ENCODE data around the gene PPDPF. TPM values are rescaled to one million over a fixed set of nuclear protein-coding genes. Genes with fewer than 3 reads are reported as not detected.
A peak's percentile ranks its signal among the peaks of the same experiment; 100 is the strongest.

The PPDPF gene, protein sequence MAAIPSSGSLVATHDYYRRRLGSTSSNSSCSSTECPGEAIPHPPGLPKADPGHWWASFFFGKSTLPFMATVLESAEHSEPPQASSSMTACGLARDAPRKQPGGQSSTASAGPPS
- total RNA-seq (2022): 511 and 634 TPM in 2 replicates
- percentile 90 among the genes with signal in this experiment for Bru-seq, nascent RNA
- BruChase-seq, experiment 1, labeled RNA remaining after a 2-hour chase: percentile 93 among the genes with signal in this experiment
- BruChase-seq, experiment 2, labeled RNA remaining after a 6-hour chase: percentile 96 among the genes with signal in this experiment
- long read RNA-seq, transcript PPDPF-202 (4 exons, 868 nt): major isoform, 143 of 166 reads
- long read RNA-seq, transcript PPDPF-204 (3 exons, 478 nt): minor isoform, 9 of 166 reads
- long read RNA-seq, partial matches to known transcripts: 10 of 166 reads
- long read RNA-seq, other reads (novel, unspliced or antisense): 3 of 166 reads

DNA sequence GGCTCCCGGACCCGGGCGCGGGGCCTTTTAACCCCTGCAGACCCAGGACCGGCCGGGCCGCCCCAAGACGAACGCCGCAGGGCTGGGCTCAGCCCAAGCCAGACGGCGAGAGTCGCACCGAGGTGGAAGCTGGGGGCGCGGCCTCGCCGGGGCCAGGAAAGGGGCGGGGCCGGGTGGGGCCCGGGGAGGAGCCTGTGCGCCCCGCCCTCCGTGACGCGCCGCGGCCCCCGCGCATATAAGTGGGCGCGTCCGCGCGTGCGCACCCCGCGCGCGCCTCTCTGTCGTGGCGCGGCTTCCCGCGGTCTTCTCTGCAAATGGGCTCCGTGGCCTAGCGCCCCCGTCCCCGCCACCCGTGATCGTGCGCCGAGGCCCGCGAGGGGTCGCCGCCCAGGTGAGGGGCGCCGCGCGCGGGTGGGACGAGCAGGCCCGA lies at the start of gene PPDPF:
Gene PPDPF, plus strand, starts transcription at position 262 of the 430 bp plus-strand sequence. CDS start 544 bp downstream, outside the sequence.
- Mint-ChIP-seq H3K4me3 (ENCODE audit: unreplicated experiment) (peak within 1 kb of the TSS; percentile 92), H3K27me3 (ENCODE audit: insufficient read depth, unreplicated experiment) (no peaks in the 10 kb centered on the region), H3K4me1 (ENCODE audit: low read depth, unreplicated experiment) (no peaks in the 10 kb centered on the region), H3K27ac (ENCODE audit: unreplicated experiment) (peak within 1 kb of the TSS; percentile 95), H3K36me3 (ENCODE audit: insufficient read depth, unreplicated experiment) (peaks cover 64% of the 10 kb centered on the region), H3K9me3 (ENCODE audit: unreplicated experiment) (no peaks in the 10 kb centered on the region)
- no TSS peak for BruUV-seq (replicated peaks)
- no peaks in the 10 kb centered on the region for H3K27me3 ChIP-seq (replicated peaks; ENCODE audit: control insufficient read depth, insufficient read depth, low read length)
- TF ChIP-seq, protein P1, sequence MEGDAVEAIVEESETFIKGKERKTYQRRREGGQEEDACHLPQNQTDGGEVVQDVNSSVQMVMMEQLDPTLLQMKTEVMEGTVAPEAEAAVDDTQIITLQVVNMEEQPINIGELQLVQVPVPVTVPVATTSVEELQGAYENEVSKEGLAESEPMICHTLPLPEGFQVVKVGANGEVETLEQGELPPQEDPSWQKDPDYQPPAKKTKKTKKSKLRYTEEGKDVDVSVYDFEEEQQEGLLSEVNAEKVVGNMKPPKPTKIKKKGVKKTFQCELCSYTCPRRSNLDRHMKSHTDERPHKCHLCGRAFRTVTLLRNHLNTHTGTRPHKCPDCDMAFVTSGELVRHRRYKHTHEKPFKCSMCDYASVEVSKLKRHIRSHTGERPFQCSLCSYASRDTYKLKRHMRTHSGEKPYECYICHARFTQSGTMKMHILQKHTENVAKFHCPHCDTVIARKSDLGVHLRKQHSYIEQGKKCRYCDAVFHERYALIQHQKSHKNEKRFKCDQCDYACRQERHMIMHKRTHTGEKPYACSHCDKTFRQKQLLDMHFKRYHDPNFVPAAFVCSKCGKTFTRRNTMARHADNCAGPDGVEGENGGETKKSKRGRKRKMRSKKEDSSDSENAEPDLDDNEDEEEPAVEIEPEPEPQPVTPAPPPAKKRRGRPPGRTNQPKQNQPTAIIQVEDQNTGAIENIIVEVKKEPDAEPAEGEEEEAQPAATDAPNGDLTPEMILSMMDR (IDR thresholded peaks at IDR 0.05; ENCODE audit: insufficient read depth in 1 of 2, low read depth in 1 of 2, low read length in 1 of 2, severe bottlenecking in 1 of 2, unreplicated experiment in 1 of 2): no peak
- peak within 1 kb of the TSS; percentile 97 for H3K4me3 ChIP-seq (ENCODE audit: low read depth, low read length)
- CTCF ChIA-PET: interaction anchor here (0.5 to 2.5 kb wide), 19 partner anchors 9 to 1653 kb away, joined by 3 to 20 read pairs (median 5); partner anchors contain the start of gene ARFGAP1
- POLR2A ChIA-PET: interaction anchor here (0.5 to 2.4 kb wide), 39 partner anchors 8 to 1221 kb away, joined by 3 to 21 read pairs (median 4); partner anchors contain the start of genes ARFGAP1, ARFRP1, HELZ2 and PRPF6
- peaks cover 14% of the 10 kb centered on the region for H3K4me1 ChIP-seq
- intact Hi-C loops (cut with micrococcal nuclease; ENCODE audit: unreplicated experiment): loop anchor here (1.0 kb wide), 1 partner anchor 24 kb away; no protein-coding TSS in a partner anchor
- DNase-seq: peak in 1 of 2 experiments; percentile 90
- H3K36me3 ChIP-seq (ENCODE audit: control insufficient read depth, insufficient read depth, low read length): peaks cover 19% of the 10 kb centered on the region
- H3K9me3 ChIP-seq: peaks cover 17% of the 10 kb centered on the region

DNA sequence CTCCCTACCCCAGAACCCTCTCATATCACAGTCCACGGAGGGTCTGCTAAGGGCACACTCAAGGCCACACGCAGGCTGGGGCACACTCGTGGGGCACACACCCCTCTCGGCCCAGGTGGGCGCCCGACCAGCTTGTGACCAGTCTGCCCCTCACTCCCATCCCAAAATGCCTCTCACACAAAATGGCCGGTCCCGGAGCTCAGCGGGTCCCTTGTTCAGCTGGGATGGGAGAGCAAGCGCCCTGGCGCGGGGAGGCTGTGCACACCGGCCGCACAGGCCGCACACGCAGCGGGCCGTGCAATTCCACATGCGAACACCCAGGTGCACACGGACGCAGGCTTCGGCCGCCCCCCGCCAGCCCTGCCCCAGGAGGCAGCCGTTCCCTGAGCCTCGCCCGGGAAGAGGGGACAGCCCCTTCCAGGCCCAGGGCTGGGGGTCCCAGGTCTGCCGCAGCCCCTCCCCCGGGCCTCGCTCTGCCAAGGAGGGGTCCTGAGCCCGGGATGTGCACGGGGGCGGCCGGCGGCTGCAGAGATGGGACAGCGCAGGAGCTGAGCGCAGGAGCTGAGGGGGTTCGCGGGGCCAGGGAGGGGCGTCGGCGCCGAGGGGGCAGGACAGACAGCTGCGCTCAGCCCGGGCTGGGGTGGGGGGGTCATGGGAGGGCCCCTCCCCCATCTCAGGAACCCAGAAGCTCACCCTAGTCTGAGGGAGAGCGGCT lies 49.4 kb upstream of the PPDPF start:
- POLR2A ChIA-PET: no interaction called here
- peaks cover 6% of the 10 kb centered on the region; the same call in 1 of the 2 replicates for H3K4me1 ChIP-seq
- BruUV-seq (replicated peaks): no TSS peak
- H3K27ac Mint-ChIP-seq (ENCODE audit: unreplicated experiment): no peak overlapping the region
- intact Hi-C loops (cut with micrococcal nuclease; ENCODE audit: unreplicated experiment): no loop called here
- peaks cover 4% of the 10 kb centered on the region for H3K36me3 Mint-ChIP-seq (ENCODE audit: insufficient read depth, unreplicated experiment)
- peaks cover 52% of the 10 kb centered on the region for H3K27me3 Mint-ChIP-seq (ENCODE audit: insufficient read depth, unreplicated experiment)
- no peak overlapping the region for H3K4me3 ChIP-seq (ENCODE audit: low read depth, low read length)
- H3K4me3 Mint-ChIP-seq (ENCODE audit: unreplicated experiment): peak overlapping the region; percentile 31
- peaks cover 3% of the 10 kb centered on the region for H3K27me3 ChIP-seq (replicated peaks; ENCODE audit: control insufficient read depth, insufficient read depth, low read length)
- TF ChIP-seq, protein P1 (IDR thresholded peaks at IDR 0.05; ENCODE audit: insufficient read depth in 1 of 2, low read depth in 1 of 2, low read length in 1 of 2, severe bottlenecking in 1 of 2, unreplicated experiment in 1 of 2): no peak
- no peaks in the 10 kb centered on the region for H3K4me1 Mint-ChIP-seq (ENCODE audit: low read depth, unreplicated experiment)
- H3K9me3 ChIP-seq: no peaks in the 10 kb centered on the region
- DNase-seq: no peak
- H3K36me3 ChIP-seq (ENCODE audit: control insufficient read depth, insufficient read depth, low read length): no peaks in the 10 kb centered on the region
- CTCF ChIA-PET: interaction anchor here (0.6 kb wide), 3 partner anchors 171 to 720 kb away, joined by 3 to 5 read pairs (median 5); no protein-coding TSS in a partner anchor
- H3K9me3 Mint-ChIP-seq (ENCODE audit: unreplicated experiment): no peaks in the 10 kb centered on the region

DNA sequence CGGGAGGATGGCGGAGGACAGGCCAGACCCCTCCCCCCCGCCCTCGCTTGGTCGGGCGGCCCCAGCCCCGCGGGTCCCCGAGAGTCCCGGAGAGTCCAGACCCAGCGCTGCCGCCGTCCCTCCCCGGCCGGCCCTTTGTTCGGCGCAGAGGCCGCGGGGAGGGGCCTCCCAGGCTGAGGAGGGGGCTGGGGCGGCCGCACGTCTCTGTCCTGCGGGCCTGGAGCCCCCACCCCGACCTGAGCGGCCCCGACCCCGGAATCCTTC lies 48.9 kb upstream of the PPDPF start:
- BruUV-seq (replicated peaks): no TSS peak
- TF ChIP-seq, protein P1 (IDR thresholded peaks at IDR 0.05; ENCODE audit: insufficient read depth in 1 of 2, low read depth in 1 of 2, low read length in 1 of 2, severe bottlenecking in 1 of 2, unreplicated experiment in 1 of 2): no peak
- no peak for DNase-seq
- Mint-ChIP-seq H3K27ac (ENCODE audit: unreplicated experiment) (no peak overlapping the region), H3K36me3 (ENCODE audit: insufficient read depth, unreplicated experiment) (peaks cover 4% of the 10 kb centered on the region), H3K9me3 (ENCODE audit: unreplicated experiment) (no peaks in the 10 kb centered on the region), H3K4me3 (ENCODE audit: unreplicated experiment) (no peak overlapping the region), H3K27me3 (ENCODE audit: insufficient read depth, unreplicated experiment) (peaks cover 48% of the 10 kb centered on the region), H3K4me1 (ENCODE audit: low read depth, unreplicated experiment) (no peaks in the 10 kb centered on the region)
- H3K36me3 ChIP-seq (ENCODE audit: control insufficient read depth, insufficient read depth, low read length): no peaks in the 10 kb centered on the region
- intact Hi-C loops (cut with micrococcal nuclease; ENCODE audit: unreplicated experiment): no loop called here
- ChIA-PET POLR2A (no interaction called here), CTCF (interaction anchor here (0.6 kb wide), 2 partner anchors 172 to 180 kb away, joined by 3 to 5 read pairs; no protein-coding TSS in a partner anchor)
- H3K27me3 ChIP-seq (replicated peaks; ENCODE audit: control insufficient read depth, insufficient read depth, low read length): peaks cover 3% of the 10 kb centered on the region
- no peaks in the 10 kb centered on the region for H3K9me3 ChIP-seq
- H3K4me3 ChIP-seq (ENCODE audit: low read depth, low read length): no peak overlapping the region
- peaks cover 6% of the 10 kb centered on the region; the same call in 1 of the 2 replicates for H3K4me1 ChIP-seq
